Activated naive CD8-positive, alpha-beta T cell treated with anti-CD3 and anti-CD28 coated beads, Interleukin-2, amount 10 ng/mL, durations not matched to agents 7 days and 5 days (primary cell): Measurements from ENCODE around the gene TRDN. TPM values are rescaled to one million over a fixed set of nuclear protein-coding genes. Genes with fewer than 3 reads are reported as not detected.

Experiments used
- ATAC-seq: fragments of 150-1000 bp; cut with Tn5 transposase; one replicate; pipeline ENCODE4 v1.10.0; 2021; ENCODE audit warnings: low read depth, moderate library complexity
- POLR2A ChIA-PET: fragments of 350-600 bp; sonication (Branson Sonifier 250); formaldehyde crosslinking; loops from one replicate; lab custom pipeline; 2021; ENCODE audit warnings: antibody characterized with exemption; lab: Charles Lee
- DNase-seq: peaks from one replicate; pipeline ENCODE4 v3.0.0; 2021
- H3K27ac Mint-ChIP-seq: one replicate; pipeline ENCODE4 v1.8.0; 2022; ENCODE audit warnings: mild to moderate bottlenecking, mixed read lengths
- H3K27me3 Mint-ChIP-seq: one replicate; pipeline ENCODE4 v1.8.0; 2022; ENCODE audit warnings: mild to moderate bottlenecking, moderate library complexity, mixed read lengths
- H3K36me3 Mint-ChIP-seq: one replicate; pipeline ENCODE4 v1.8.0; 2021; ENCODE audit warnings: mild to moderate bottlenecking, mixed read lengths
- H3K4me1 Mint-ChIP-seq: one replicate; pipeline ENCODE4 v1.8.0; 2021; ENCODE audit warnings: mixed read lengths
- H3K4me3 Mint-ChIP-seq: one replicate; pipeline ENCODE4 v1.8.0; 2022; ENCODE audit warnings: mild to moderate bottlenecking, moderate library complexity, mixed read lengths
- H3K9me3 Mint-ChIP-seq: one replicate; pipeline ENCODE4 v1.8.0; 2021; ENCODE audit warnings: mixed read lengths
- total RNA-seq, 2 experiments: library from RNA; stranded (reverse); gene quantifications; one replicate each; pipeline ENCODE4 v1.2.3, GENCODE V29; 2021

Gene TRDN
- total RNA-seq, 2 experiments from 2014 or later: not detected

- H3K27me3 Mint-ChIP-seq: no peaks in the 10 kb centered on the region
- no peak overlapping the region for H3K27ac Mint-ChIP-seq
- H3K9me3 Mint-ChIP-seq: no peaks in the 10 kb centered on the region
- no peaks in the 10 kb centered on the region for H3K36me3 Mint-ChIP-seq
- H3K4me3 Mint-ChIP-seq: no peak overlapping the region
- DNase-seq (no peak), ATAC-seq (no peak)
- POLR2A ChIA-PET: no interaction called here
- H3K4me1 Mint-ChIP-seq: no peaks in the 10 kb centered on the region
These were observed 11.3 kb upstream of the TRDN start for GRCh38 chr6:123648020-123648580.

- ATAC-seq (no peak), DNase-seq (no peak)
- no peaks in the 10 kb centered on the region for H3K9me3 Mint-ChIP-seq
- no peaks in the 10 kb centered on the region for H3K4me1 Mint-ChIP-seq
- no peak overlapping the region for H3K4me3 Mint-ChIP-seq
- POLR2A ChIA-PET: no interaction called here
- no peaks in the 10 kb centered on the region for H3K36me3 Mint-ChIP-seq
- no peaks in the 10 kb centered on the region for H3K27me3 Mint-ChIP-seq
- no peak overlapping the region for H3K27ac Mint-ChIP-seq
These were observed 4.7 kb upstream of the TRDN start for GRCh38 chr6:123641497-123641896.

DNA sequence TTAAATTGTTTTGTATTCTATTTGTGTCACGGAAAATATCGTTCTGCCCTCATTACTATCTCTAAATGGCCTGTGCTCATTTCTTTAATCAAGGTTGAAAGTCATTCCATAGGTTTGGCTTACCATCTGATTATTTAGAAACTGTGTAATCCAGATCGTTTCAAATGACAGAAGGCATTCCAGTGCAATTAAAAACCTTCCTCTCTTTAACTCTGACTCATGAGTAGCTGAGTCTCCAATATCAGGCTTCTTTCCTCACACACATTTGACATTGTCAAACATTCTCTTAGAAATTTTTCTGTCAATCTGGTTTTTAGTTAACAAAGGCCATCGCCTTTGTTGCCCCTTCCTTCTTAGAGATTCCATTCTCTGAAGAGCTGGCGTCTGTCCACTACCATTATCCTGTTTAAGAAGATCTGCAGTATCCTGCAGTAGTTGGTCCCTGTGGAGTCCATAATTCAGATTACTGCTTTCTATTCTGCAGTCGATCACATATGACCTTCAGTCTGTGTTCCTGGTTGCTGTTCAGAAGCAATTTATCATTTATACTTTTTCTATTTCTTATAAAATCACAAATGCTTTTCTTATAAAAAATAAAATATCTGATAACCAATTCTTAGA lies 3.9 kb upstream of the TRDN start:
- POLR2A ChIA-PET: no interaction called here
- ATAC-seq: no peak
- H3K27me3 Mint-ChIP-seq: no peaks in the 10 kb centered on the region
- no peak overlapping the region for H3K4me3 Mint-ChIP-seq
- no peak overlapping the region for H3K27ac Mint-ChIP-seq
- H3K9me3 Mint-ChIP-seq: no peaks in the 10 kb centered on the region
- no peaks in the 10 kb centered on the region for H3K4me1 Mint-ChIP-seq
- H3K36me3 Mint-ChIP-seq: no peaks in the 10 kb centered on the region
- DNase-seq: no peak

- DNase-seq (no peak), ATAC-seq (no peak)
- no peaks in the 10 kb centered on the region for H3K36me3 Mint-ChIP-seq
- no peak overlapping the region for H3K4me3 Mint-ChIP-seq
- no peaks in the 10 kb centered on the region for H3K9me3 Mint-ChIP-seq
- POLR2A ChIA-PET: no interaction called here
- no peaks in the 10 kb centered on the region for H3K27me3 Mint-ChIP-seq
- H3K4me1 Mint-ChIP-seq: no peaks in the 10 kb centered on the region
- H3K27ac Mint-ChIP-seq: no peak overlapping the region
These were observed 2.1 kb upstream of the TRDN start for GRCh38 chr6:123638865-123639264.

- Mint-ChIP-seq H3K27ac (no peak overlapping the region), H3K9me3 (no peaks in the 10 kb centered on the region), H3K36me3 (no peaks in the 10 kb centered on the region), H3K4me3 (no peak overlapping the region), H3K4me1 (no peaks in the 10 kb centered on the region), H3K27me3 (no peaks in the 10 kb centered on the region)
- DNase-seq: no peak
- ATAC-seq: no peak
- POLR2A ChIA-PET: no interaction called here
These were observed 468 bp downstream of the TRDN start for GRCh38 chr6:123636282-123636681.

DNA sequence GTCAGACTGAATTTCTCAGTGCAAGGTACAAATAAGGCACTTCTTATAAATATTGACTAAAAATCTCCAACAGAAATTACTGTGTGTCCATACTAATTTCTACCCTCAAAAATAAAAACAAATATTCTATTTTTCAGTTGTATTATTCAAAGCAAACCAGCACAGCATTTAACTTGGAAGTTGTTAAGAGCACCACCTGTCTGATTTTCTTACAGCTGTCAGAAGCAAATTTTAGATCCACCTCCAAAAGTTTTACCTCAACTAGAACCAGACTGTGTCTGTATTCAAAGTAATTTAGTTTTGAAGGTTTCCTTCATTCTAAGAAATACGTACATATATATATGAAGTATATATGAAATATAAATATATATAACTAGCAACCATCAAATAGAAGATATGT lies 1.2 kb downstream of the TRDN start:
- POLR2A ChIA-PET: no interaction called here
- no peak for DNase-seq
- Mint-ChIP-seq H3K9me3 (no peaks in the 10 kb centered on the region), H3K27me3 (no peaks in the 10 kb centered on the region), H3K4me1 (no peaks in the 10 kb centered on the region), H3K27ac (no peak overlapping the region), H3K4me3 (no peak overlapping the region), H3K36me3 (no peaks in the 10 kb centered on the region)
- ATAC-seq: no peak

GRCh38 chr6:123635144-123635543 lies 1.6 kb downstream of the TRDN start:
- H3K27me3 Mint-ChIP-seq: no peaks in the 10 kb centered on the region
- no peak overlapping the region for H3K27ac Mint-ChIP-seq
- no peak overlapping the region for H3K4me3 Mint-ChIP-seq

DNA sequence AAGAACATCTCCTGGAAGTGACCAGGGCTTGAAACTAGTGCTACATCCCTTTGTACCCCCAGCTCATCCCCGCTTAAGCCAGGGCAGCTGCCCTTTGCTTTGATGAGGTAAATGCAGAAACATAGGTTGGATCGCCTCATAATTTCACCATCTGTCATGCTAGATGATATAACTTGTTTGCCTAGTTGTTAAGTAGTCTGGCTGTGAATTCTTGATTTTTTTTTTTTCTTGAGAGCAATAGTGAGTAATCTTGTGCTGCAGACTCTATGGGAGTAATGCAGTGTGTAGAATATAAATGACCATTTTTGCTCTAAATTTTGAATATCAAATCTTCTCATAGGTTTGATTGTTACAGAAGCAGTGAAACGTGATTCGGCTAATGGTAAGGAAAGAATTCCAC lies 4.1 kb downstream of the TRDN start:
- no peak for ATAC-seq
- POLR2A ChIA-PET: no interaction called here
- H3K27me3 Mint-ChIP-seq: no peaks in the 10 kb centered on the region
- H3K9me3 Mint-ChIP-seq: no peaks in the 10 kb centered on the region
- H3K4me3 Mint-ChIP-seq: no peak overlapping the region
- DNase-seq: no peak
- no peaks in the 10 kb centered on the region for H3K36me3 Mint-ChIP-seq
- no peak overlapping the region for H3K27ac Mint-ChIP-seq
- no peaks in the 10 kb centered on the region for H3K4me1 Mint-ChIP-seq

More at GRCh38 chr6:123635144-123635543, 1.6 kb downstream of the TRDN start:
- H3K36me3 Mint-ChIP-seq: no peaks in the 10 kb centered on the region
- DNase-seq: no peak
- ATAC-seq: no peak
- no peaks in the 10 kb centered on the region for H3K4me1 Mint-ChIP-seq
- POLR2A ChIA-PET: no interaction called here
- H3K9me3 Mint-ChIP-seq: no peaks in the 10 kb centered on the region

DNA sequence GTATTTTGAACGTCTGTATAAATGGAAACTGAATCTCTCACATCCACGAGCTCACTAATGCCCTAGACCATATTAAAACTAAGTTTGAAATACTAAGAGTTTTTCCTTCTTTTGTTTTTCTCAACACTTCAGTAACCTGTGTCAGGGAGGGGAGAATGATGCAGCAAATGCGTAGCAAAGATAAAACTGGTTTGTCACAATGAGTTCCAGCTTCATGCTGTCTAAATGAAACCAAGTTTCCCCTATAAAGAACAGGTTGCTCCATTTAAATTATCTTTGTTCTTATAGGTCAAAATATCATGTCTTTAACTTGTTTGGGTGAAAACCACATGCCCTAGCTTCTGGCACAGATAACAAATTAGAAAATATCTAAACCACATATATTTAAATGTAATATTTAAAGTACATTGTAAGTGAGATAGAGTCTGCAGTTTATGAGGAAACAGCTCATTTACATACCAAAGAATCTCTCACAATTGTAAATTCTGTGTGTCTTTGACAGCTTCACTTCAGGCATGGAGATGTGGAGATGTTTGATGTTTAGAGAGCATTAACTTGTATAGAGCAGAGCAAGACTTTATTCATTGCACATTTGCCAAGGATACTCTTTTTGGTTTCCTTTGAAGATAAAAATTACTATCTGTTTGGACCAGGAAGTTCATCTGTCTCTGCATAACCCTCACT lies 7.3 kb downstream of the TRDN start:
- POLR2A ChIA-PET: no interaction called here
- H3K9me3 Mint-ChIP-seq: no peaks in the 10 kb centered on the region
- no peaks in the 10 kb centered on the region for H3K27me3 Mint-ChIP-seq
- no peak overlapping the region for H3K4me3 Mint-ChIP-seq
- H3K4me1 Mint-ChIP-seq: no peaks in the 10 kb centered on the region
- DNase-seq (no peak), ATAC-seq (no peak)
- H3K36me3 Mint-ChIP-seq: no peaks in the 10 kb centered on the region
- H3K27ac Mint-ChIP-seq: no peak overlapping the region

GRCh38 chr6:123625696-123626095 lies 11.1 kb downstream of the TRDN start:
- POLR2A ChIA-PET: no interaction called here
- Mint-ChIP-seq H3K27ac (no peak overlapping the region), H3K9me3 (no peaks in the 10 kb centered on the region), H3K27me3 (no peaks in the 10 kb centered on the region), H3K4me3 (no peak overlapping the region), H3K36me3 (no peaks in the 10 kb centered on the region), H3K4me1 (no peaks in the 10 kb centered on the region)
- DNase-seq (no peak), ATAC-seq (no peak)

- no peaks in the 10 kb centered on the region for H3K27me3 Mint-ChIP-seq
- DNase-seq: no peak
- H3K36me3 Mint-ChIP-seq: no peaks in the 10 kb centered on the region
- ATAC-seq: no peak
- no peak overlapping the region for H3K27ac Mint-ChIP-seq
- no peak overlapping the region for H3K4me3 Mint-ChIP-seq
- H3K4me1 Mint-ChIP-seq: no peaks in the 10 kb centered on the region
- POLR2A ChIA-PET: no interaction called here
- H3K9me3 Mint-ChIP-seq: no peaks in the 10 kb centered on the region
These were observed 14.0 kb downstream of the TRDN start for GRCh38 chr6:123622780-123623179.

DNA sequence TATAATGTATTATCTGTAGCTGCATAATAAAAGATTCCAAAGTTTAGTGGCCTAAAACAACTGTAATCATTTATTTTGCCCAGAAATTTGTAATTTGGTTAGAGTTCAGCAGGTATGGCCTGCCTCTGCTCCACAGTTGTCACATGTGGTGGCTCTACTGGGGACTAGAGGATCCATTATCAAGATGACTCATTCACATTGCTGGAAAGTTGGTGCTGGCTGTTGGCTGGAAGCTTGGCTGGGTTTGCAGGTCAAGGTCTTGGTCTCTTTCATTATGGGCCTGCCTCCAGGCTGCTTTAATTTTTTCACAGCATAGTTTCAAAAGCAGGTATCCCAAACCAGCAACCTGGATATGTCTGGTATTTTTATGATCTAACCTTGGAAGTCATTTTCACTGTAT lies 17.6 kb downstream of the TRDN start:
- Mint-ChIP-seq H3K27ac (no peak overlapping the region), H3K4me1 (no peaks in the 10 kb centered on the region), H3K36me3 (no peaks in the 10 kb centered on the region), H3K27me3 (no peaks in the 10 kb centered on the region), H3K4me3 (no peak overlapping the region), H3K9me3 (no peaks in the 10 kb centered on the region)
- POLR2A ChIA-PET: no interaction called here
- no peak for ATAC-seq
- no peak for DNase-seq

DNA sequence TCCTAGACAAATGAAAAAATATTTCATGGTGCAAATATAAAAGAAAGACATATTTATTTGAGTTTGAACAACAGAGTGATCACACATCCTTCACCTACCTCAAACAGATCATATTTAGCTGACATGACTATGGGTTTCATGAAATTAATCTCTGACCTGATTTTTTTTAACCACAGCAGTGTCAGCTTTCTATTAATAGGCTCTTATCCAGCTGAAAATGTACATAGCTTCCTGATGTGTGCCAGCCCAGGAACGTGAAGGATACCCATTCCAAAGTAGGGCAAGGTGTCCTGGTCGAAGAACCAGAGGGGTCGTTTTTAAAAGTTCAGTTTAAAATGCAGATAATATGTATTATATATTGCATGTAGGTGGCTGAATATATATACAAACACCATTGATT lies 19.8 kb downstream of the TRDN start:
- Mint-ChIP-seq H3K4me1 (no peaks in the 10 kb centered on the region), H3K36me3 (no peaks in the 10 kb centered on the region), H3K4me3 (no peak overlapping the region), H3K27ac (no peak overlapping the region), H3K27me3 (no peaks in the 10 kb centered on the region), H3K9me3 (no peaks in the 10 kb centered on the region)
- POLR2A ChIA-PET: no interaction called here
- DNase-seq (no peak), ATAC-seq (no peak)

- POLR2A ChIA-PET: no interaction called here
- ATAC-seq (no peak), DNase-seq (no peak)
- no peaks in the 10 kb centered on the region for H3K4me1 Mint-ChIP-seq
- no peak overlapping the region for H3K4me3 Mint-ChIP-seq
- H3K27me3 Mint-ChIP-seq: no peaks in the 10 kb centered on the region
- no peaks in the 10 kb centered on the region for H3K9me3 Mint-ChIP-seq
- no peak overlapping the region for H3K27ac Mint-ChIP-seq
- no peaks in the 10 kb centered on the region for H3K36me3 Mint-ChIP-seq
These were observed 20.7 kb downstream of the TRDN start for GRCh38 chr6:123616016-123616415.
